Liver (tissue), 9 donors: Measurements from ENCODE around the gene FANCI. TPM values are rescaled to one million over a fixed set of nuclear protein-coding genes. Genes with fewer than 3 reads are reported as not detected.
A peak's percentile ranks its signal among the peaks of the same experiment; 100 is the strongest.

Experiments used
- DNase-seq: peaks from one replicate; pipeline ENCODE4 v3.0.0-alpha.2; 2017; ENCODE audit warnings: low spot score
- H3K27ac ChIP-seq, 2 donors: one replicate each; pipeline ENCODE4 v1.7.0; 2013; ENCODE audit warnings: inconsistent platforms in 2 of 2, low read length in 2 of 2, control low read depth in 1 of 2, low read depth in 1 of 2, mild to moderate bottlenecking in 1 of 2
- H3K27me3 ChIP-seq, 4 donors: one replicate each; pipeline versions ENCODE4 v1.6.1 to v1.7.0; 2013; ENCODE audit warnings: low read length in 3 of 4, inconsistent platforms in 1 of 4, mild to moderate bottlenecking in 1 of 4, moderate library complexity in 1 of 4; ENCODE audit not compliant: control insufficient read depth in 4 of 4, insufficient read depth in 4 of 4
- H3K36me3 ChIP-seq, 4 donors: one replicate each; pipeline versions ENCODE4 v1.6.1 to v1.7.0; 2013; ENCODE audit warnings: low read length in 3 of 4, mild to moderate bottlenecking in 3 of 4, low read depth in 1 of 4, moderate library complexity in 1 of 4; ENCODE audit not compliant: control insufficient read depth in 4 of 4, insufficient read depth in 3 of 4
- H3K4me1 ChIP-seq, 4 donors: one replicate each; pipeline versions ENCODE4 v1.6.1 to v1.7.0; 2013; ENCODE audit warnings: low read length in 3 of 4, mild to moderate bottlenecking in 3 of 4, moderate library complexity in 1 of 4; ENCODE audit not compliant: control insufficient read depth in 4 of 4, insufficient read depth in 4 of 4
- H3K4me3 ChIP-seq, 3 donors: one replicate each; pipeline versions ENCODE4 v1.6.1 to v1.7.0; 2013; ENCODE audit warnings: low read length in 3 of 3, control low read depth in 1 of 3, low read depth in 1 of 3, mild to moderate bottlenecking in 1 of 3
- H3K9ac ChIP-seq, 2 donors: one replicate each; pipeline ENCODE4 v1.7.0; 2013; ENCODE audit warnings: low read length in 2 of 2, mild to moderate bottlenecking in 2 of 2, moderate library complexity in 2 of 2, control low read depth in 1 of 2, low read depth in 1 of 2
- H3K9me3 ChIP-seq, 4 donors: one replicate each; pipeline versions ENCODE4 v1.6.1 to v1.7.0; 2013; ENCODE audit warnings: low read length in 3 of 4; ENCODE audit not compliant: control insufficient read depth in 4 of 4
- FOXA1 ChIP-seq: IDR thresholded peaks from 2 replicates; pipeline ENCODE4 v1.6.1; 2016; ENCODE audit warnings: antibody characterized with exemption
- FOXA2 ChIP-seq: IDR thresholded peaks from 2 replicates; pipeline ENCODE4 v1.6.1; 2016; ENCODE audit warnings: antibody characterized with exemption
- HNF4A ChIP-seq, 2 donors: conservative IDR thresholded peaks; 2 replicates each; pipeline ENCODE4 v1.6.1; 2016; ENCODE audit warnings: antibody characterized with exemption in 2 of 2, mild to moderate bottlenecking in 2 of 2
- JUND ChIP-seq, 2 donors: IDR thresholded peaks; 2 replicates each; pipeline ENCODE4 v1.6.1; 2016; ENCODE audit warnings: antibody characterized with exemption in 2 of 2
- MAX ChIP-seq: IDR thresholded peaks from 2 replicates; pipeline ENCODE4 v1.6.1; 2016; ENCODE audit warnings: antibody characterized with exemption
- NR2F2 ChIP-seq: IDR thresholded peaks from 2 replicates; pipeline ENCODE4 v1.6.1; 2016; ENCODE audit warnings: antibody characterized with exemption
- SP1 ChIP-seq: IDR thresholded peaks from 2 replicates; pipeline ENCODE4 v1.6.1; 2018; ENCODE audit warnings: antibody characterized with exemption, mild to moderate bottlenecking
- WGBS: extraction: QIAGEN DNeasy Blood & Tissue Kit; methylation state at CpG from one replicate; pipeline ENCODE4 v1.1.7; 2013; 5-methylcytosine and 5-hydroxymethylcytosine counted together
- polyA plus RNA-seq, 2 donors: library from polyadenylated mRNA; stranded (reverse) in 1 of 2; unstranded in 1 of 2; fragments of 200-250 nt in 1 of 2; fragments of >200 nt in 1 of 2; fragmentation: Nextera tagmentation in 1 of 2; extraction: Ambion mirVana in 1 of 2; gene quantifications; one replicate each; pipeline versions ENCODE4 v1.2.1 to v1.2.3, GENCODE V29; 2013 to 2015
- total RNA-seq, 2 donors: library from RNA; depleted of rRNA; stranded (reverse); fragments of >200 nt; gene quantifications; one replicate each; pipeline ENCODE4 v1.2.3, GENCODE V29; 2014
- TF ChIP-seq, protein P1 (sequence below): IDR thresholded peaks from 2 replicates; pipeline ENCODE4 v1.6.1; 2016; ENCODE audit warnings: antibody characterized with exemption, mild to moderate bottlenecking
- TF ChIP-seq, protein P2 (sequence below): IDR thresholded peaks from 2 replicates; pipeline ENCODE4 v1.6.1; 2016; ENCODE audit warnings: antibody characterized with exemption
- donor health status: healthy.
- donor health status: healthy.
- donor health status: healthy.
- donor health status: healthy.
- donor health status: healthy.

Gene FANCI
- total and polyA plus RNA-seq, 4 donors, result 1.7 to 41.9 (median 2.3) TPM

- TF ChIP-seq, protein P1, sequence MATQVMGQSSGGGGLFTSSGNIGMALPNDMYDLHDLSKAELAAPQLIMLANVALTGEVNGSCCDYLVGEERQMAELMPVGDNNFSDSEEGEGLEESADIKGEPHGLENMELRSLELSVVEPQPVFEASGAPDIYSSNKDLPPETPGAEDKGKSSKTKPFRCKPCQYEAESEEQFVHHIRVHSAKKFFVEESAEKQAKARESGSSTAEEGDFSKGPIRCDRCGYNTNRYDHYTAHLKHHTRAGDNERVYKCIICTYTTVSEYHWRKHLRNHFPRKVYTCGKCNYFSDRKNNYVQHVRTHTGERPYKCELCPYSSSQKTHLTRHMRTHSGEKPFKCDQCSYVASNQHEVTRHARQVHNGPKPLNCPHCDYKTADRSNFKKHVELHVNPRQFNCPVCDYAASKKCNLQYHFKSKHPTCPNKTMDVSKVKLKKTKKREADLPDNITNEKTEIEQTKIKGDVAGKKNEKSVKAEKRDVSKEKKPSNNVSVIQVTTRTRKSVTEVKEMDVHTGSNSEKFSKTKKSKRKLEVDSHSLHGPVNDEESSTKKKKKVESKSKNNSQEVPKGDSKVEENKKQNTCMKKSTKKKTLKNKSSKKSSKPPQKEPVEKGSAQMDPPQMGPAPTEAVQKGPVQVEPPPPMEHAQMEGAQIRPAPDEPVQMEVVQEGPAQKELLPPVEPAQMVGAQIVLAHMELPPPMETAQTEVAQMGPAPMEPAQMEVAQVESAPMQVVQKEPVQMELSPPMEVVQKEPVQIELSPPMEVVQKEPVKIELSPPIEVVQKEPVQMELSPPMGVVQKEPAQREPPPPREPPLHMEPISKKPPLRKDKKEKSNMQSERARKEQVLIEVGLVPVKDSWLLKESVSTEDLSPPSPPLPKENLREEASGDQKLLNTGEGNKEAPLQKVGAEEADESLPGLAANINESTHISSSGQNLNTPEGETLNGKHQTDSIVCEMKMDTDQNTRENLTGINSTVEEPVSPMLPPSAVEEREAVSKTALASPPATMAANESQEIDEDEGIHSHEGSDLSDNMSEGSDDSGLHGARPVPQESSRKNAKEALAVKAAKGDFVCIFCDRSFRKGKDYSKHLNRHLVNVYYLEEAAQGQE, result peak; percentile 0
- TF ChIP-seq FOXA2 (no peak), FOXA1 (no peak)
- TF ChIP-seq, protein P2, sequence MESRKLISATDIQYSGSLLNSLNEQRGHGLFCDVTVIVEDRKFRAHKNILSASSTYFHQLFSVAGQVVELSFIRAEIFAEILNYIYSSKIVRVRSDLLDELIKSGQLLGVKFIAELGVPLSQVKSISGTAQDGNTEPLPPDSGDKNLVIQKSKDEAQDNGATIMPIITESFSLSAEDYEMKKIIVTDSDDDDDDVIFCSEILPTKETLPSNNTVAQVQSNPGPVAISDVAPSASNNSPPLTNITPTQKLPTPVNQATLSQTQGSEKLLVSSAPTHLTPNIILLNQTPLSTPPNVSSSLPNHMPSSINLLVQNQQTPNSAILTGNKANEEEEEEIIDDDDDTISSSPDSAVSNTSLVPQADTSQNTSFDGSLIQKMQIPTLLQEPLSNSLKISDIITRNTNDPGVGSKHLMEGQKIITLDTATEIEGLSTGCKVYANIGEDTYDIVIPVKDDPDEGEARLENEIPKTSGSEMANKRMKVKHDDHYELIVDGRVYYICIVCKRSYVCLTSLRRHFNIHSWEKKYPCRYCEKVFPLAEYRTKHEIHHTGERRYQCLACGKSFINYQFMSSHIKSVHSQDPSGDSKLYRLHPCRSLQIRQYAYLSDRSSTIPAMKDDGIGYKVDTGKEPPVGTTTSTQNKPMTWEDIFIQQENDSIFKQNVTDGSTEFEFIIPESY, result no peak
- 20% methylated on average over 6 of the region's 6 CpGs for WGBS
- DNase-seq, result no peak
- no peak overlapping the region for H3K9ac ChIP-seq
- peaks cover 2 to 24% (median 14%) of the 10 kb centered on the region in 4 donors for H3K4me1 ChIP-seq
- no peak overlapping the region for H3K27ac ChIP-seq
- H3K4me3 ChIP-seq, result no peak overlapping the region
- peaks cover 10 to 35% (median 14%) of the 10 kb centered on the region in 4 donors for H3K27me3 ChIP-seq
- H3K36me3 ChIP-seq, result no peaks in the 10 kb centered on the region
- H3K9me3 ChIP-seq, result no peaks in the 10 kb centered on the region
Observed at GRCh38 chr15:89363133-89363532, 119.4 kb downstream of the FANCI start.

- TF ChIP-seq NR2F2 (no peak), MAX (no peak), FOXA1 (no peak), JUND (IDR thresholded peaks at IDR 0.05) (no peak), HNF4A (conservative IDR thresholded peaks at IDR 0.05) (no peak), SP1 (no peak)
- TF ChIP-seq, protein P1, result no peak
- TF ChIP-seq, protein P2, result no peak
- no peak for DNase-seq
- 33% methylated on average over 4 of the region's 4 CpGs for WGBS
- Histone ChIP-seq H3K4me1 (peaks cover 2 to 23% (median 11%) of the 10 kb centered on the region in 4 donors), H3K36me3 (no peaks in the 10 kb centered on the region), H3K4me3 (no peak overlapping the region), H3K9ac (no peak overlapping the region), H3K9me3 (no peaks in the 10 kb centered on the region), H3K27me3 (peaks cover 10 to 35% (median 15%) of the 10 kb centered on the region in 4 donors), H3K27ac (no peak overlapping the region)
Observed at GRCh38 chr15:89363770-89364169, 120.0 kb downstream of the FANCI start.
